NCI-H748 treated with DMSO at 0.1 percent for 48 hours (cell line): ENCODE results near the gene CD2AP.

Source experiments
- DNase-seq: peaks from one replicate; lab custom pipeline; 2025; lab: John Stamatoyannopoulos, UW

CD2AP gene

GRCh38 chr6:47567586-47567985 lies 90.0 kb downstream of the CD2AP start:
- no peak for DNase-seq

GRCh38 chr6:47571488-47571887 lies 93.9 kb downstream of the CD2AP start:
- no peak for DNase-seq

DNA sequence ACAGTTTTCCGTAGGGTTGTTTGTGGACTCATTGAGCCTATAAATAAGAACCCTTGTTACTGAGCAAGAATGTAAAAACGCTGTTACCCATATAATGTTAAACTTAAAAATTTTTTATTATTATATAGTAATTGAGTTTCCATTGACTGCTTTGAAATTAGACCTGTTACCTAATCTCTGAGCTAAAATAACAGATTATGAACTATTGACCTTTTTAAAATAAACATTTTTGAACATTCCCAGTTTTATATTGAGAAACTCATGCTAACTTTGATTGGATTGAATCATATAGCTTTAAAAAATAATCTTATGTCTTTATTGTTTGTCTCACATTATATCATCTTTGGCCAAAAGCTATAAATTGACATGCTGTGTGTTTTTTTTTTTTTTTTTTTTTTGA lies 95.5 kb downstream of the CD2AP start:
- DNase-seq, result no peak

GRCh38 chr6:47574789-47575188 lies 97.2 kb downstream of the CD2AP start:
- no peak for DNase-seq

- DNase-seq, result no peak
Measured at GRCh38 chr6:47579040-47579439, 101.5 kb downstream of the CD2AP start.

DNA sequence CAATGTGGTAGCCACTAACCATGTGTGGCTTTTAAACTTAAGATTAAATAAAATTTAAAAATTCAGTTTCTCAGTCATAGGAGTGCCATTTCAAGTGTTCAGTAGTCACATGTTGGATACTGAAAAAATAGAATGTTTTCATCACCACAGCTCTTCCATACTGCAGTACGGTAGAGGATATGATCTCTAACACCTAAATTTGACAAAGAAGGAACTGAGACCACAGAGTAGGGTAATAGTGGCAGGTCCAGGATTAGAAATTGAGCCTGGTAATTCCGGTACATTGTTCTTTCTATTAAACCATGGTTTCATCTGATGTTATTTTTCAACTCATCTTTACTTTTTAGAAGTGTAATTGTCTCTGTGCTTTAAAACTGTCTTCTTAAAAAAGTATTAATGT lies 104.0 kb downstream of the CD2AP start:
- DNase-seq, result no peak

GRCh38 chr6:47587493-47587892 lies 109.9 kb downstream of the CD2AP start:
- no peak for DNase-seq

- no peak for DNase-seq
Measured at GRCh38 chr6:47592131-47592840, 114.7 kb downstream of the CD2AP start.

DNA sequence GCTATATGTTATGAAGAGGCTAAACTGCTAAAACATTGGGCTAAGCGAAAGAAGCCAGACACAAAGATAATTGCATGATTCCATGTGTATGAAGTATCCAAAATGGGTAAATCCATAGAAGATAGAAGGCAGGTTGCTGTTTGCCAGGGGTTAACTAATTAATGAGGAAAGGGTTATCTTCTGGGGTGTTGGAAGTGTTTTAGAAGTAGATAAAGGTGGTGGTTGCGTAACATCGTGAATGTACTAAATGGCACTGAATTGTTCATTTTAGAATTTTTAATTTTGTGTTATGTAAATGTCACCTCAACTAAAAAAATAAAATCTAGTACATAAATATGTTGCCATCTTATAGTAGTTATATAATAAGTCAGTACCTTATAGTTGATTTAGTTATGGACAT lies 116.4 kb downstream of the CD2AP start:
- no peak for DNase-seq

- no peak for DNase-seq
Measured at GRCh38 chr6:47595785-47596184, 118.2 kb downstream of the CD2AP start.

DNA sequence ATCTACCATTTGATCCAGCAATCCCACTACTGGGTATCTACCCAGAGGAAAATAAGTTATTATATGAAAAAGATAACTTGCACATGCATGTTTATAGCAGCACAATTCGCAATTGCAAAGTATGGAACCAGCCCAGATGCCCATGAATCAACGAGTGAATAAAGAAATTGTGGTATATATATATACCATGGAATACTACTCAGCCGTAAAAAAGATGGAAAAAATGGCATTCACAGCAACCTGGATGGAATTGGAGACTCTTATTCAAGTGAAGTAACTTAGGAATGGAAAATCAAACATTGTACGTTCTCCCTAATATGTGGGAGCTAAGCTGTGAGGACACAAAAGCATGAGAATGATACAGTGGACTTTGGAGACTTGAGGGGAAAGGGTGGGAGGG lies 120.8 kb downstream of the CD2AP start:
- DNase-seq, result no peak

DNA sequence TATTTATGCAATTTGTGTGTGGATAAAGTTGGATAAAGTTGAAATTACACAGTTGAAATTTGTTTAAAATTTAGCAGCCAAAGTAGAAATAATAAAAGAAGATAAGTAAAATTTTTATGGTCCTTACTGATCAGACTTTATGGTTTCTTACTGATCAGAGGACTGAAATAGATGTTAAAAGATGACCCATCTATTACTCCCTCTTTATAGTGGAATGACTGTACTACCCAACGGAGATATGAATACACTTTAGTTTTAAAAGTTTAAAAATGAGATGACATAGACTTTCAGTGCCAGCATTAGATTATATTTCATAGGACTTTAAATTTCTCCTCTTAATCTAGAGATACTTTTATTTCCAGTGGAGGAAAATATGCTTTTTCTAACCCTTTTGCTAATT lies 121.9 kb downstream of the CD2AP start:
- no peak for DNase-seq

DNA sequence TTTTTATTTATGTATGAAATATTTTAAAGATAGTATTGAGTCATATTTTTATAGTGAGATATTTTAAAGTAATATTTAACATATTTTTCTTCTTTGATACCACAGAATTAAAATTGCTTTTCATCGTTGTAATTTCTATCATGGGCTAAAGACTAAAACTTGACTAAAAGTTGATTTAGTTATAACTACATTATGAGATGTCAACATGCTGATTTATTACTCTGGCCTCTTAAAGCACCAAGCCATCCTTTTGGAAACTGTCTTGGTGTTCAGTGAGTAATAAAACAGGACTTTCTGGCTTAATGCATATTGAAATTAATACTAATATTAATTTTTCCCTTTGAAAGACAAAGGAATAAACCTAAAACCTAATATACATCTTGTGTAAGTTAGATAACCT lies 125.6 kb downstream of the CD2AP start:
- no peak for DNase-seq

- no peak for DNase-seq
Measured at GRCh38 chr6:47603995-47604394, 126.4 kb downstream of the CD2AP start.

GRCh38 chr6:47621838-47622449 lies 144.4 kb downstream of the CD2AP start:
- DNase-seq, result no peak

GRCh38 chr6:47626782-47627181 lies 149.2 kb downstream of the CD2AP start:
- no peak for DNase-seq

GRCh38 chr6:47628448-47629272 lies 151.1 kb downstream of the CD2AP start:
- DNase-seq, result no peak

DNA sequence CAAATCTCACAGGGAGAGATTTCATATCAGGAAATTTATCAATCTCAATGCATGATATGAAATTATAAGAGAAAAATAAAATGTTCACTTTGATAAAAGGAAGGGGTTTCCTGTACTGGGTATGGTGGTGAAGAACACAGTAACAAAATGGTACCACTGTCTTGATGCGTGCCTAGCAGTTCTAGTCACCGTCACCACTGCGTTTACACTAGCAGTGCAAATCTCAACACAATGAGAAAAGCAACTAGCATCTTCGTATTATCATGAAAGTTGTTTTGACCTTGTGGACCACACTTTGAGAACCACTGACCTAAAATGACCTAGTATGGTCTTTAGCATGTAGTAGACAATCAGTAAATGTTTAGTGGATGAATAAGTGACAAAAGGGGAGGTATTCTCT lies 152.4 kb downstream of the CD2AP start:
- no peak for DNase-seq

GRCh38 chr6:47630587-47630986 lies 153.0 kb downstream of the CD2AP start:
- DNase-seq, result no peak

DNA sequence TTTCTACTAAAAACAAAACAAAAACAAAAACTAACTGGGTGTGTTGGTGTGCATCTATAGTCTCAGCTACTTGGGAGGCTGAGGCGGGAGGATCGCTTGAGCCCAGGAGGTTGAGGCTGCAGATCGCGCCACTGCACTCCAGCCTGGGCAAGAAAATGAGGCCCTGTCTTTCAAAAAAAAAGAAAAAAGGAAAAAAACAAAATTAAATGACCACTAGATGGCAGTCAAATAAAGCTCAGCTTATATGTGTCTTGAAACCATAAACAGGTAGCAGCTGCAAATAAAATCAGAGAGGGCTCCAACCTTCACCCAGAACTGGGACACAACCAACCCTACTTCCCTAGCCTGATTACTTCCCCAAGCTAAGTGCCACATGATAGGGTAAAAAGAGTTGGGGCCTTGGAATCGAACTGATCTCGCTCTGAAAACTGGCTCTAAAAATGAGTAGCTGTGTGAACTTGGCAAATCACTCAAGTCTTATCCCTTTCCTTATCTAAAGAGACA lies 153.7 kb downstream of the CD2AP start:
- peak; percentile 75 for DNase-seq

DNA sequence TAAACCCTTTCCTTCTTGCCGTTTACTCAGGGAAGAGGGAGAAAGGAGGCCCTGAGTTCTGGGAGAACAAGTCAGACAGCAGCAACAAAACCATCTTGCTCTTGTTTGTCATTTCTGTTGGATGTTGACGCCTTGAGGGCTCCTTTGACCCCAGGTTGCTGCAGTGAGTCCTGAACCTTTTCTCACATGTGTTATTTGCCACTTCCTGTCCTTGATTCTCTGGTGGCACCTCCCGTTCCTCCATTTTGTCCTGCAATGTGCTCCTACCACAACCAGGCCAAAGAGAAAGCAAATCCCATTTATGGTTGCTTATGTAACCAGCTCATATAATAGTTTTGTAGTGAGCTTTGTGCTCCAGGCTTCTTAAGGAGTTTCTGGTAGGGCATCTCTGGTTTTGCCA lies 154.2 kb downstream of the CD2AP start:
- no peak for DNase-seq

- DNase-seq, result no peak
Measured at GRCh38 chr6:47633141-47633540, 155.6 kb downstream of the CD2AP start.
